H1 (cell line): ENCODE measurements around the gene ITGA11. TPM values are rescaled to one million over a fixed set of nuclear protein-coding genes. Genes with fewer than 3 reads are reported as not detected.

Source experiments
- EP300 ChIP-seq, 2 experiments: IDR thresholded peaks; 1 replicate in 1 of 2; 2 replicates in 1 of 2; pipeline ENCODE4 v1.6.1; 2011 to 2012; ENCODE audit warnings: low read depth in 2 of 2, low read length in 2 of 2, mild to moderate bottlenecking in 2 of 2, borderline replicate concordance in 1 of 2, inconsistent platforms in 1 of 2, moderate library complexity in 1 of 2
- polyA plus RNA-seq, 7 experiments: library from polyadenylated mRNA; depleted of rRNA in 3 of 7; stranded (reverse) in 5 of 7; unstranded in 2 of 7; fragments of >200 nt in 5 of 7; fragments of 200-250 nt in 2 of 7; gene quantifications; 1 replicate in 5 of 7; 2 replicates in 1 of 7; 4 replicates in 1 of 7; pipeline versions ENCODE4 v1.2.1 to v1.2.3, GENCODE V29; 2011 to 2013; ENCODE audit warnings: missing spikeins in 2 of 7, mixed read lengths in 2 of 7
- total RNA-seq: library from RNA; stranded (reverse); fragmentation: NEBNext Ultra II Directional; extraction: Animal tissue kit (Norgen Biotek cat#: 25700); gene quantifications from 2 replicates; pipeline ENCODE4 v1.2.1, GENCODE V29; 2021

Gene ITGA11
- total and polyA plus RNA-seq, 2 of the 8 experiments (the other 6 are each of a cell fraction or from before 2014, with no cell fraction given) = 0.05 to 0.06 TPM

DNA sequence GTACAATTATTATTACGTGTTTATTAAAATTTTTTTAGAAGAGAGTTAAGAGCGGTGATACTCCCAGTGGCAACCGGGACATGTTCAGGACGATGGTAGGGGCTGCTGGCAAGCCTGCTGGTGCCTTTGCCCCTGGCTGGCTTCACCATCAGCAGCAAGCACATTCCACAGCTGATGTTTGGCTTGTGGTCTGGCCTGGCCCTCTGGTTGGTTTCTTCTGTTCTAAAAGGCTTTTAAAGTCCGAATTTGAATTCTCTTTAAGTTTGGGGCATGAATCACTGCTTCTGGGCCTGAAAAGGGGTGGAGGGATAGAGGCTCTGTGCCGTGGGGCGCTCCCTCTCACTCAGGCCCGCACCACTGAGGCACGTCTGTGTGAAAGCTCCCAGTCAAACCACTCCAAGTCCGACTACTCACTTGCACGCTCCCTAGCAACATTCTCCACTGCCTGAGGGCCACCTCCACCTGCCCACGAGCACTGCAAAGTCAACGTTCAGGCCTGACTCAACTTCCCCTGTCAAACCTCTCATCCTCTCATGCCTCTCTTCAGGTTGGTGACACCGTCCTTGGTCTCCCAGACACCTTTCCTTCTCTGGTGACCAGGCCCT lies 10.1 kb downstream of the ITGA11 start (continued):
- no peak for TF ChIP-seq EP300 (IDR thresholded peaks at IDR 0.05; ENCODE audit: borderline replicate concordance in 1 of 2, low read depth in 2 of 2, low read length in 2 of 2)
- TF ChIP-seq, all 59 proteins: peak for 0
